Measurements from ENCODE around the gene ADAMTS19. TPM values are rescaled to one million over a fixed set of nuclear protein-coding genes. Genes with fewer than 3 reads are reported as not detected.
"Not testable (repeated sequence)": the region's sequence is repeated elsewhere in the genome, so short reads cannot be mapped to it uniquely, and the experiment has no call there.

Gene ADAMTS19
- total RNA-seq, 1 experiment from 2014 or later = not detected

GRCh38 chr5:129593525-129593924 is 133.4 kb downstream of the ADAMTS19 start:
- no peak for DNase-seq (ENCODE audit: low read depth)

GRCh38 chr5:129601576-129601975 is 141.5 kb downstream of the ADAMTS19 start:
- DNase-seq (ENCODE audit: low read depth) = no peak

GRCh38 chr5:129608350-129608749 is 148.3 kb downstream of the ADAMTS19 start:
- no peak for DNase-seq (ENCODE audit: low read depth)

- DNase-seq (ENCODE audit: low read depth) = no peak
Observed at GRCh38 chr5:129609710-129610109, 149.6 kb downstream of the ADAMTS19 start.

- no peak for DNase-seq (ENCODE audit: low read depth)
Observed at GRCh38 chr5:129616517-129616916, 156.4 kb downstream of the ADAMTS19 start.

- DNase-seq (ENCODE audit: low read depth) = no peak
Observed at GRCh38 chr5:129617206-129617605, 157.1 kb downstream of the ADAMTS19 start.

GRCh38 chr5:129619782-129620181 is 159.7 kb downstream of the ADAMTS19 start:
- DNase-seq (ENCODE audit: low read depth) = no peak

- DNase-seq (ENCODE audit: low read depth) = no peak
Observed at GRCh38 chr5:129622531-129622930, 162.4 kb downstream of the ADAMTS19 start.

- no peak for DNase-seq (ENCODE audit: low read depth)
Observed at GRCh38 chr5:129629575-129629974, 169.5 kb downstream of the ADAMTS19 start.

- DNase-seq (ENCODE audit: low read depth) = no peak
Observed at GRCh38 chr5:129630101-129630500, 170.0 kb downstream of the ADAMTS19 start.

GRCh38 chr5:129631961-129632360 is 171.9 kb downstream of the ADAMTS19 start:
- no peak for DNase-seq (ENCODE audit: low read depth)

GRCh38 chr5:129637501-129637900 is 177.4 kb downstream of the ADAMTS19 start:
- not testable (repeated sequence) for DNase-seq (ENCODE audit: low read depth)

- DNase-seq (ENCODE audit: low read depth) = no peak
Observed at GRCh38 chr5:129639331-129639730, 179.2 kb downstream of the ADAMTS19 start.

- no peak for DNase-seq (ENCODE audit: low read depth)
Observed at GRCh38 chr5:129652349-129653056, 192.4 kb downstream of the ADAMTS19 start.

GRCh38 chr5:129653057-129653375 is 192.9 kb downstream of the ADAMTS19 start:
- no peak for DNase-seq (ENCODE audit: low read depth)

- no peak for DNase-seq (ENCODE audit: low read depth)
Observed at GRCh38 chr5:129653442-129653841, 193.3 kb downstream of the ADAMTS19 start.

GRCh38 chr5:129656952-129657351 is 196.9 kb downstream of the ADAMTS19 start:
- DNase-seq (ENCODE audit: low read depth) = no peak

- no peak for DNase-seq (ENCODE audit: low read depth)
Observed at GRCh38 chr5:129658801-129659200, 198.7 kb downstream of the ADAMTS19 start.

- no peak for DNase-seq (ENCODE audit: low read depth)
Observed at GRCh38 chr5:129661366-129662035, 201.4 kb downstream of the ADAMTS19 start.

GRCh38 chr5:129664336-129664937 is 204.3 kb downstream of the ADAMTS19 start:
- DNase-seq (ENCODE audit: low read depth) = no peak

GRCh38 chr5:129670957-129671500 is 210.9 kb downstream of the ADAMTS19 start:
- no peak for DNase-seq (ENCODE audit: low read depth)

GRCh38 chr5:129672006-129672405 is 211.9 kb downstream of the ADAMTS19 start:
- no peak for DNase-seq (ENCODE audit: low read depth)

- no peak for DNase-seq (ENCODE audit: low read depth)
Observed at GRCh38 chr5:129679671-129680070, 219.6 kb downstream of the ADAMTS19 start.

Measured in RPMI7951 (cell line).